ENCODE data around the gene HASPIN. TPM values are rescaled to one million over a fixed set of nuclear protein-coding genes. Genes with fewer than 3 reads are reported as not detected.
"Not testable (repeated sequence)": the region's sequence is repeated elsewhere in the genome, so short reads cannot be mapped to it uniquely, and the experiment has no call there.

HASPIN gene
- total and polyA plus RNA-seq, 2 of the 13 experiments (the other 11 are each of a cell fraction or from before 2014, with no cell fraction given): 2.7 to 8.1 TPM

- BruUV-seq (replicated peaks); H4K20me1 ChIP-seq (ENCODE audit: insufficient read depth, low read length); H2AFZ ChIP-seq (ENCODE audit: low read length); ATAC-seq; H3K9me3 ChIP-seq (ENCODE audit: low read length); DNase-seq (ENCODE audit: low spot score); H3K27ac ChIP-seq (ENCODE audit: extremely low read length, insufficient read depth, low read length); H3K9ac ChIP-seq (ENCODE audit: insufficient read depth, low read depth, low read length); H3K36me3 ChIP-seq (replicated peaks in 1 of 2; ENCODE audit: control insufficient read depth in 1 of 2, insufficient read depth in 2 of 2, low read length in 2 of 2); FAIRE-seq; H3K27me3 ChIP-seq (ENCODE audit: control insufficient read depth in 1 of 2, insufficient read depth in 2 of 2, low read length in 2 of 2); H3K79me2 ChIP-seq (ENCODE audit: insufficient read depth, low read length): not testable (repeated sequence)
- peaks cover 69% of the 10 kb centered on the region for H3K4me1 ChIP-seq (ENCODE audit: insufficient read depth, low read length)
- POLR2A ChIA-PET: interaction anchor here (1.0 to 1.6 kb wide), 2 partner anchors 68 to 112 kb away, joined by 3 read pairs; no protein-coding TSS in a partner anchor
- intact Hi-C loops (cut with micrococcal nuclease; ENCODE audit: unreplicated experiment): loop anchor here (5.0 to 10.0 kb wide), 4 partner anchors 37 to 170 kb away; no protein-coding TSS in a partner anchor
- 73% methylated on average over 9 of the region's 10 CpGs for WGBS (ENCODE audit: low lambda C conversion rate)
- TF ChIP-seq ZNF770 (CRISPR knock-in tag; IDR thresholded peaks at IDR 0.05): peak; percentile 97
- peak overlapping the region in 1 of 3 experiments; percentile 46; a peak in 1 of 6 replicates for H3K4me3 ChIP-seq (replicated peaks in 1 of 3; ENCODE audit: insufficient read depth in 1 of 3, low read depth in 2 of 3, low read length in 3 of 3)
- in situ Hi-C loops (cut with HindIII; ENCODE audit: extremely low pct_ligation_motif_present, low pct_unique_long_range_greater_than_20kb): loop anchor here (5.0 to 10.0 kb wide), 2 partner anchors 87 to 170 kb away; no protein-coding TSS in a partner anchor
- CTCF ChIA-PET (ENCODE audit: low intra/inter-chr PET ratio, low total read pairs): interaction anchor here (2.1 kb wide), 1 partner anchor 92 kb away, joined by 19 read pairs; no protein-coding TSS in a partner anchor
- H3K4me2 ChIP-seq (ENCODE audit: low read depth, low read length): 0 out of 2 replicates have a peak overlapping the region, but pooled peaks have one; percentile 66
Observed at GRCh38 chr17:3734911-3735276, 11.2 kb downstream of the HASPIN start.

GRCh38 chr17:3735515-3735914, 11.8 kb downstream of the HASPIN start:
- BruUV-seq (replicated peaks): no TSS peak
- DNase-seq (ENCODE audit: low spot score) (no peak), ATAC-seq (no peak), FAIRE-seq (no peak)
- Histone ChIP-seq H3K4me1 (ENCODE audit: insufficient read depth, low read length) (peaks cover 75% of the 10 kb centered on the region), H4K20me1 (ENCODE audit: insufficient read depth, low read length) (no peaks in the 10 kb centered on the region), H3K36me3 (replicated peaks in 1 of 2; ENCODE audit: control insufficient read depth in 1 of 2, insufficient read depth in 2 of 2, low read length in 2 of 2) (no peaks in the 10 kb centered on the region), H3K79me2 (ENCODE audit: insufficient read depth, low read length) (no peaks in the 10 kb centered on the region), H3K4me3 (replicated peaks in 1 of 3; ENCODE audit: insufficient read depth in 1 of 3, low read depth in 2 of 3, low read length in 3 of 3) (no peak overlapping the region), H3K9me3 (ENCODE audit: low read length) (no peaks in the 10 kb centered on the region), H3K9ac (ENCODE audit: insufficient read depth, low read depth, low read length) (no peak overlapping the region), H3K27ac (ENCODE audit: extremely low read length, insufficient read depth, low read length) (no peak overlapping the region), H3K4me2 (ENCODE audit: low read depth, low read length) (no peak overlapping the region), H3K27me3 (ENCODE audit: control insufficient read depth in 1 of 2, insufficient read depth in 2 of 2, low read length in 2 of 2) (no peaks in the 10 kb centered on the region), H2AFZ (ENCODE audit: low read length) (no peak overlapping the region)
- WGBS (ENCODE audit: low lambda C conversion rate): 57% methylated on average over 7 of the region's 8 CpGs
- ChIA-PET POLR2A (interaction anchor here (1.0 kb wide), 1 partner anchor 111 kb away, joined by 3 read pairs; no protein-coding TSS in a partner anchor), CTCF (ENCODE audit: low intra/inter-chr PET ratio, low total read pairs) (interaction anchor here (1.0 to 1.5 kb wide), 2 partner anchors 37 to 92 kb away, joined by 3 to 6 read pairs; no protein-coding TSS in a partner anchor)
- intact Hi-C loops (cut with micrococcal nuclease; ENCODE audit: unreplicated experiment): loop anchor here (5.0 to 10.0 kb wide), 3 partner anchors 37 to 169 kb away; no protein-coding TSS in a partner anchor
- TF ChIP-seq ZNF788 (CRISPR knock-in tag; IDR thresholded peaks at IDR 0.05; ENCODE audit: borderline replicate concordance): no peak
- TF ChIP-seq, protein P1, sequence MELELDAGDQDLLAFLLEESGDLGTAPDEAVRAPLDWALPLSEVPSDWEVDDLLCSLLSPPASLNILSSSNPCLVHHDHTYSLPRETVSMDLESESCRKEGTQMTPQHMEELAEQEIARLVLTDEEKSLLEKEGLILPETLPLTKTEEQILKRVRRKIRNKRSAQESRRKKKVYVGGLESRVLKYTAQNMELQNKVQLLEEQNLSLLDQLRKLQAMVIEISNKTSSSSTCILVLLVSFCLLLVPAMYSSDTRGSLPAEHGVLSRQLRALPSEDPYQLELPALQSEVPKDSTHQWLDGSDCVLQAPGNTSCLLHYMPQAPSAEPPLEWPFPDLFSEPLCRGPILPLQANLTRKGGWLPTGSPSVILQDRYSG (CRISPR knock-in tag; IDR thresholded peaks at IDR 0.05): no peak
- in situ Hi-C loops (cut with HindIII; ENCODE audit: extremely low pct_ligation_motif_present, low pct_unique_long_range_greater_than_20kb): loop anchor here (5.0 to 10.0 kb wide), 2 partner anchors 87 to 169 kb away; no protein-coding TSS in a partner anchor

Data from HepG2 (cell line).